Loucy (cell line): ENCODE results near the gene S100A13.

Source experiments
- H2AFZ ChIP-seq: fragments of 200-600 bp; sonication (generic); 2 replicates; pipeline ENCODE4 v1.6.0; 2016; ENCODE audit warnings: antibody characterized with exemption, mild to moderate bottlenecking, low read length, moderate library complexity
- H3F3A ChIP-seq: fragments of 200-600 bp; 2 replicates; pipeline ENCODE4 v1.6.0; 2016; ENCODE audit warnings: antibody characterized with exemption, low read depth, mild to moderate bottlenecking
- H3K27me3 ChIP-seq: fragments of 200-600 bp; sonication (generic); 2 replicates; pipeline ENCODE4 v1.6.1; 2014; ENCODE audit warnings: low read length, mild to moderate bottlenecking; ENCODE audit not compliant: insufficient read depth, poor library complexity, severe bottlenecking
- H3K36me3 ChIP-seq: fragments of 200-600 bp; sonication (generic); 2 replicates; pipeline ENCODE4 v1.6.1; 2016; ENCODE audit warnings: low read length; ENCODE audit not compliant: insufficient read depth
- H3K4me1 ChIP-seq: fragments of 200-600 bp; sonication (generic); 2 replicates; pipeline ENCODE4 v1.5.1; 2014; ENCODE audit warnings: low read length, mild to moderate bottlenecking; ENCODE audit not compliant: insufficient read depth, poor library complexity, severe bottlenecking
- H3K4me2 ChIP-seq: fragments of 200-600 bp; sonication (generic); 2 replicates; pipeline ENCODE4 v1.6.0; 2014; ENCODE audit warnings: antibody characterized with exemption, low read length, low read depth, mild to moderate bottlenecking; ENCODE audit not compliant: poor library complexity, severe bottlenecking
- H3K4me3 ChIP-seq: fragments of 200-600 bp; sonication (generic); 2 replicates; pipeline ENCODE4 v1.5.1; 2014; ENCODE audit warnings: low read length, mild to moderate bottlenecking, mixed read lengths; ENCODE audit not compliant: poor library complexity, severe bottlenecking
- H3K79me2 ChIP-seq: fragments of 200-600 bp; sonication (generic); 2 replicates; pipeline ENCODE4 v1.6.1; 2014; ENCODE audit warnings: low read length; ENCODE audit not compliant: insufficient read depth
- H3K9ac ChIP-seq: fragments of 200-600 bp; sonication (generic); 2 replicates; pipeline ENCODE4 v1.6.0; 2014; ENCODE audit warnings: mild to moderate bottlenecking, low read depth, low read length, moderate library complexity; ENCODE audit not compliant: poor library complexity, severe bottlenecking
- H3K9me2 ChIP-seq: fragments of 200-600 bp; sonication (generic); replicated peaks from 2 replicates; pipeline ENCODE4 v1.6.1; 2016; ENCODE audit warnings: low read depth, low read length, mixed read lengths
- H3K9me3 ChIP-seq: fragments of 200-600 bp; sonication (generic); 2 replicates; pipeline ENCODE4 v1.6.1; 2014; ENCODE audit warnings: mild to moderate bottlenecking, antibody characterized with exemption, low read length, low read depth; ENCODE audit not compliant: insufficient read depth
- H4K20me1 ChIP-seq: fragments of 200-600 bp; sonication (generic); 2 replicates; pipeline ENCODE4 v1.6.0; 2014; ENCODE audit warnings: antibody characterized with exemption, low read length, mild to moderate bottlenecking; ENCODE audit not compliant: insufficient read depth, poor library complexity, severe bottlenecking
- EZH2phosphoT487 ChIP-seq: fragments of 200-600 bp; IDR thresholded peaks from 2 replicates; pipeline ENCODE4 v1.6.1; 2018; ENCODE audit warnings: antibody characterized with exemption, mild to moderate bottlenecking, moderate library complexity, borderline replicate concordance
- TF ChIP-seq, protein P1 (sequence below): fragments of 200-600 bp; sonication (generic); conservative IDR thresholded peaks from 2 replicates; pipeline ENCODE4 v1.5.1; 2014; ENCODE audit warnings: mild to moderate bottlenecking, antibody characterized with exemption, low read length

The S100A13 gene

DNA sequence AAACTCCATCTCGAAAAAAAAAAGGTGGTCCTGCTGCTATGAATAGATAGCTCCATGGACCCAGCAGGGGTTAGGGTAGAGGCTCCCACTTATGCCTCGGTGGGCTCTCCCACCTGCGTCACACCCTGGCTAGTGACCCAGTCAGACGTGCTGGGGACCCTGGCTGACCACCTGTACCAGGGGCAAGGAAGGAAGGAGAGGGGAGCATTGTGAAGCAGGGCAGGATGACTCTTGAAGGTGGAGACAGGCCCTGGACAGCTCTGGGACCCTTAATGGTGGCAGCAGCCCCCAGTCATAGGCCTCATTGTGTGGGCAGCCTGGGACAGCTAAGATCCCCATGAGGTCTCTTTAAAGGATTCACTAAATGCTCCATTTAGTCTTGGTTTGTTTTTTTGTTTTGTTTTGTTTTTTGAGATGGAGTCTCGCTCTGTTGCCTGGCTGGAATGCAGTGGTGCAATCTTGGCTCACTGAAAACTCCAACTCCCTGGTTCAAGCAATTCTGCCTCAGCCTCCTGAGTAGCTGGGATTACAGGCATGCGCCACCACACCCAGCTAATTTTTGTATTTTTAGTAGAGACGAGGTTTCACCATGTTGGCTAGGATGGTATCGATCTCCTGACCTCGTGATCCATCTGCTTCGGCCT is 20.8 kb upstream of the S100A13 start:
- Histone ChIP-seq H2AFZ (no peak overlapping the region), H3K79me2 (peaks cover 13% of the 10 kb centered on the region), H3K9me3 (no peaks in the 10 kb centered on the region), H4K20me1 (peaks cover 5% of the 10 kb centered on the region), H3K36me3 (peaks cover 35% of the 10 kb centered on the region), H3K27me3 (no peaks in the 10 kb centered on the region), H3K4me3 (no peak overlapping the region), H3K9ac (no peak overlapping the region), H3K9me2 (no peaks in the 10 kb centered on the region), H3K4me2 (no peak overlapping the region), H3F3A (no peaks in the 10 kb centered on the region), H3K4me1 (peaks cover 12% of the 10 kb centered on the region)
- TF ChIP-seq, protein P1, sequence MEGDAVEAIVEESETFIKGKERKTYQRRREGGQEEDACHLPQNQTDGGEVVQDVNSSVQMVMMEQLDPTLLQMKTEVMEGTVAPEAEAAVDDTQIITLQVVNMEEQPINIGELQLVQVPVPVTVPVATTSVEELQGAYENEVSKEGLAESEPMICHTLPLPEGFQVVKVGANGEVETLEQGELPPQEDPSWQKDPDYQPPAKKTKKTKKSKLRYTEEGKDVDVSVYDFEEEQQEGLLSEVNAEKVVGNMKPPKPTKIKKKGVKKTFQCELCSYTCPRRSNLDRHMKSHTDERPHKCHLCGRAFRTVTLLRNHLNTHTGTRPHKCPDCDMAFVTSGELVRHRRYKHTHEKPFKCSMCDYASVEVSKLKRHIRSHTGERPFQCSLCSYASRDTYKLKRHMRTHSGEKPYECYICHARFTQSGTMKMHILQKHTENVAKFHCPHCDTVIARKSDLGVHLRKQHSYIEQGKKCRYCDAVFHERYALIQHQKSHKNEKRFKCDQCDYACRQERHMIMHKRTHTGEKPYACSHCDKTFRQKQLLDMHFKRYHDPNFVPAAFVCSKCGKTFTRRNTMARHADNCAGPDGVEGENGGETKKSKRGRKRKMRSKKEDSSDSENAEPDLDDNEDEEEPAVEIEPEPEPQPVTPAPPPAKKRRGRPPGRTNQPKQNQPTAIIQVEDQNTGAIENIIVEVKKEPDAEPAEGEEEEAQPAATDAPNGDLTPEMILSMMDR, result no peak
- no peak for TF ChIP-seq EZH2phosphoT487

DNA sequence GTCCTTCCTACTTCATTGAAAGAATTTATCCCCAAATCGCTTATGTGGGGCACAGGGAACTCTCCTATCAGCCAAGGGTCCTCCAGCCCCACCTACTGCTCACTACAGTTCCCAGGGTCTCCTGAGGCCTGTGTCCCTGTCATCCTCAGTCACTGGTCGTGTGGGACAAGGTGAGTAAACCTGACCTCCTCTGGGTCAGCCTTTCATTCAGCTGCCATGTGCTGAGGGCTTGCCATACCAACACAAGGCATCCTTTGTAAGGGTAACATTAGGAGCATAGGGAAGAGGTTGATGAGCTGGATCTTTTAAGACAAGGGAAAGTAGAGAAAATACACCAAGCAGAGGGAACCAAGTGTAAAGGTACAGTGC is 20.0 kb upstream of the S100A13 start:
- Histone ChIP-seq H3K4me3 (no peak overlapping the region), H3K9me3 (no peaks in the 10 kb centered on the region), H2AFZ (no peak overlapping the region), H3K4me2 (no peak overlapping the region), H3K9ac (no peak overlapping the region), H3F3A (no peaks in the 10 kb centered on the region), H3K9me2 (no peaks in the 10 kb centered on the region), H3K4me1 (peaks cover 16% of the 10 kb centered on the region), H4K20me1 (peaks cover 12% of the 10 kb centered on the region), H3K79me2 (peaks cover 21% of the 10 kb centered on the region), H3K27me3 (no peaks in the 10 kb centered on the region), H3K36me3 (peaks cover 43% of the 10 kb centered on the region)
- TF ChIP-seq, protein P1, result no peak
- TF ChIP-seq EZH2phosphoT487, result no peak

GRCh38 chr1:153646672-153647345 is 19.5 kb upstream of the S100A13 start:
- H3F3A ChIP-seq, result no peaks in the 10 kb centered on the region
- no peak overlapping the region for H3K4me2 ChIP-seq
- H4K20me1 ChIP-seq, result peaks cover 18% of the 10 kb centered on the region
- H3K27me3 ChIP-seq, result no peaks in the 10 kb centered on the region
- H3K9ac ChIP-seq, result no peak overlapping the region
- H2AFZ ChIP-seq, result no peak overlapping the region
- H3K4me3 ChIP-seq, result no peak overlapping the region
- no peak for TF ChIP-seq EZH2phosphoT487
- TF ChIP-seq, protein P1, result no peak
- H3K79me2 ChIP-seq, result peaks cover 26% of the 10 kb centered on the region
- H3K9me3 ChIP-seq, result no peaks in the 10 kb centered on the region
- peaks cover 48% of the 10 kb centered on the region for H3K36me3 ChIP-seq
- peaks cover 20% of the 10 kb centered on the region for H3K4me1 ChIP-seq
- no peaks in the 10 kb centered on the region for H3K9me2 ChIP-seq
